Activated CD8-positive, alpha-beta memory T cell treated with anti-CD3 and anti-CD28 coated beads, Interleukin-2, amount 50 U/mL, for 1 hour (primary cell): ENCODE results near the gene NEUROG3.
"Not testable (repeated sequence)": the region's sequence is repeated elsewhere in the genome, so short reads cannot be mapped to it uniquely, and the experiment has no call there.

Experiments used
- DNase-seq: peaks from one replicate; pipeline ENCODE4 v3.0.0-alpha.2; 2020; ENCODE audit errors: extremely low read depth

The NEUROG3 gene

GRCh38 chr10:69571618-69572158, 1.5 kb downstream of the NEUROG3 start:
- DNase-seq: no peak

- no peak for DNase-seq
These were observed 3.0 kb downstream of the NEUROG3 start for GRCh38 chr10:69570050-69570816.

GRCh38 chr10:69569396-69569934, 3.8 kb downstream of the NEUROG3 start:
- no peak for DNase-seq

- DNase-seq: no peak
These were observed 4.5 kb downstream of the NEUROG3 start for GRCh38 chr10:69568472-69569395.

GRCh38 chr10:69567920-69568319, 5.3 kb downstream of the NEUROG3 start:
- DNase-seq: no peak

DNA sequence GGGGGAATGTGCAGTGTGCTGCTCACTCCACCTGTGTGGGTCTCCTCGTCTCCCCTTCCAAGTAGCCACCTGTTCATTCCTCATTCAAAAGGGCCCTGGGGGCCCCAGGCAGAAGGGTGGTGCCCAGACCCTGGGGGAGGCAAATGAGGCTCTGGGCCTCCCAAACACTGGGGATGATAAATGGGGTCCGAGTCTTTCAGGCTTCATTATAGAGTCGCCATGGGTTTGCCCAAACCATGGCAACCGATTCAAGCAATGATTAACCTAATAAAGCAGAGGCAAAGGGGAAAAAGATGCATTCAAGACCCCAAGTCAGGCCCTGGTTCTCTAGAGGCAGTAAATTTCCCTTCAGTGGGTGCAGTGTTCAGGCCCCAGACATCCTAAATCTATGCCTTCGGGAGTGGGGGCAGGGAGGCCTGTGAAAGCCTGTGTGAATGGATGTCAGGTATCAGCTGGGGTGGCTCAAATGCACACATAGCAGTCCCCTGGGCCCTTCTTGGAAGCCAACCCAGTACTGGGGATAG, 10.4 kb downstream of the NEUROG3 start:
- DNase-seq: no peak

DNA sequence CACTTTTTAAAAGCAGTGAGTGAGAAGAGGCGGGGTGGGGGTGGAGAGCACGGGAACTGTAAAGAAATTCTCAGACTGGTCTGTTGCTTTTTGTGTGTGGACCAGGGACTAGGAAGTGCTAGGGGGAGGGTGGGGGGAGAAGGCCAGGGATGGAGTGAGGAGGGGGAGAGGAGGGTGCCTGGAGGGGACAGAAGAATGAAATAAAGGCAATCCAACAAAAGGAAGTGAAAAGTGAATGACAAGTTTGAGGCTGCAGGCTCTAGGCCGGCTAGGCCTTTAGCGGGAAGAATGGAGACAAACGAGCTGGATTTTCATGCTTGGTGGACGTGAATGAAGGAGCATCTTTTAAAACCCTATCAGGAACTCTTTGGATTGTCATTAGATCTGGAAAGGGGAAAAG, 13.7 kb downstream of the NEUROG3 start:
- DNase-seq: no peak

DNA sequence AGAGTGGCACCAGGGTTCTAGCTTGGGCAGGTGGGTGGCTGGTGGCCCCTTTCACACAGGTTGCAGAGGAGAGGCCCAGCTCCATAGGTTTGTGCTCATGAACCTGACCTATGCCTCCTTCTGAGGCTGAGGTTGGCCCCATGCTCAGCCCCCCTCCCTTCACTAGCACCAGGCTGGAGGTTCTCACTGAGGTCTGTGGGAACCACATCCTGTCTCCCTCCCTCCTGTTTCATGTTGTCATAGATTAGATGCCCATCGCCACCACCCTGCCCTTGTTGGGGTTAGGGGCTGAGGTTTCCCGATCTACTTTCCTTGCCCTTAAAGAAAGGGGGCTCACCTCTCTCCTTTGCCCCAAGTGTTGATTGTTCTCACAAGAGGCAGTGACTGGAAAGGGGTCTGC, 14.7 kb downstream of the NEUROG3 start:
- no peak for DNase-seq

DNA sequence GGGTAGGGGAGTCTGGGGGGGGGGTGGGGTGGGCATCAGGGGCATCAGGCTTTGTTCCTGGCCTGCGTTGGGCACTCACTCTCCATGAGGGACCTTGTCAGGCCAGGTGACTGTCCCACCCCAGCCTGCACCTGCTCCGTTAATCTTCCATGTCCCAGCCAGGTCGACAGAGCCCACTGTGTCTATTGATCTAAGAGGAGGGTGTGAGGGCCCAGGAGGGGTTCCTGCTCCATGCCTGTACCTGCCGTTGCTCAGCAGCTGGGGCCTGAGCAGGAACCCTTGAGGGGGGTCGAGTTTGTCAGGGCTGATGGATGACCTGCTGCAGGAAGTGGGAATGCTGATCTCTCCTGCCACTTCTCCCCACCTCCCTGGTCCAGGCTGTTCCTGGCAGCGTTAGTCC, 18.6 kb downstream of the NEUROG3 start:
- DNase-seq: no peak

GRCh38 chr10:69553328-69553727, 19.9 kb downstream of the NEUROG3 start:
- no peak for DNase-seq

- DNase-seq: no peak
These were observed 21.0 kb downstream of the NEUROG3 start for GRCh38 chr10:69552268-69552667.

DNA sequence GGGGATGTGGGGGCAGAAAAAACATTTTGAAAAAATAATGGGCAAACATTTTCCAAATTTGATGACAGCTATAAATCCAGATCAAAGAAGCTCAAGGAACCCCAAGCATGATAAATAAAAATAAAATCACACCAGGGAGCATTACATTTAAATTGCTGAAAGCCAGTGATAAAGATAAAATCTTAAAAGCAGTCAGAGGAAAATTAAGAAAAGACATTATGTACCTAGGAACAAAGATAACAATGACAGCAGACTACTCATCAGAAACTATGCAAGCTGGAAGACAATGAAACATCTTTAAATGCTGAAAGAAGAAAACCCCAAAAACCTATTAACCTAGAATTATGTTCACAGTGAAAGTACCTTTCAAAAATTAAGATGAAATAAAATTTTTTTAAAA, 23.3 kb downstream of the NEUROG3 start:
- DNase-seq: no peak

DNA sequence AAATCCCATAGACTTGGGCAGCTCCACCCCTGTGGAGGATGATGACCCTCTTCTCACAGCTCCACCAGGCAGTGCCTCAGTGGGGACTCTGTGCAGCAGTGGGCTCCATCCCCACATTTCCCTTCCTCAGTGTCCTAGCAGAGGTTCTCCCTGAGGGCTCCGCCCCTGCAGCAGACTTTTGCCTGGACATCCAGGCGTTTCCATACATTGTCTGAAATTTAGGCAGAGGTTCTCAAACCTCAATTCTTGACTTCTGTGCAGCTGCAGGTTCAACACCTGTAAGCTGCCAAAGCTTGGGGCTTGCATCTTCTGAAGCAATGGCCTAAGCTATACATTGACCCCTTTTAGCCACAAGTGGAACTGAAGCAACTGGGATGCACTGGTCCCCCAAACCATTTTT, 31.8 kb downstream of the NEUROG3 start:
- no peak for DNase-seq

DNA sequence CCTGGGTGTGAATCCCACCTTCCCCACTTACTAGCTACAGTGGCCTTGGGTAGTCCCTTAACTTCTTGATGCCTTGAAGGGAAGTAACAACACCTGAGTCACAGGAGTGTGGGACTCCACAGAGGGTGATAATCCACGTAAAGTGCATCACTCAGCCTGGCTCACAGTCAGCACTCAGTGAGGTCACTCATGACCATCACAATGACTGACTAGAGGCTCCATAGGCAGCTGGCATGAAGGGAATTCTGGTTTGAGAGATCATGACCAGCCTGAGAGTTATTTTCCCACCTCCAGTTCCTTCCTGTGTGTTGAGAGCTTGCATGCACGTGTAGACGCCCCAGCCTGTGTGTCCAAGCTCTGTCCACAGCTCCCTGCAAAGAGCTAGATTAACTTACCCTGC, 34.8 kb downstream of the NEUROG3 start:
- no peak for DNase-seq

DNA sequence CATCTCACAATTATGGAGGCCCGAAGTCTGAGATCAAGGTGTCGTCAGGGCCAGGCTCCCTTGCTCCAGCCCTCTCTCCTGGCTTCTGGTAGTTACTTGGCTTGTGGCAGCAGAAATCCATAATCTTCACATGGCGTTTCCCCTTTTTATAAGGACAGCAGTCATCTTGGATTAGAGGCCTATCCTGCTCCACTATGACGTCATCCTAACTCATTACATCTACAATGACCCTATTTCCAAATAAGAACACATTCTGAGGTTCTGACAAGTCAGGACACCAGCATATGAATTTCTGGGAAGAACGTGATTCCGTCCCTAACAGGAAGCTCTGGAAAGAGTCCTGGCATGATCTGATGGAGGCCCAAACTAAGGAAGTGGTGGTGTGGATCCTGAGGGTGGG, 35.8 kb downstream of the NEUROG3 start:
- no peak for DNase-seq

DNA sequence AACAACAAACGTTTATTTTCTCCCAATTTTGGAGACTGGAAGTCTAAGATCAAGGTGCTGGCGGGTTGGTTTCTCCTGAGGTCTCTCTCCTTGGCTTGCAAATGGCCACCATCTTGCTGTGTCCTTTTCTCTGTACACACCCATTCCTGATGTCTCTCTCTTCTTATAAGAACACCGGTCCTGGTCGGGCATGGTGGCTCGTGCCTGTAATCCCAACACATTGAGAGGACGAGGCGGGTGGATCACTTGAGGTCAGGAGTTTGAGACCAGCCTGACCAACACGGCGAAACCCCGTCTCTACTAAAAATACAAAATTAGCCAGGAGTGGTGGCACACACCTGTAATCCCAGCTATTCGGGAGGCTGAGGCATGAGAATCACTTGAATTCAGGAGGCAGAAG, 36.7 kb downstream of the NEUROG3 start:
- DNase-seq: not testable (repeated sequence)

DNA sequence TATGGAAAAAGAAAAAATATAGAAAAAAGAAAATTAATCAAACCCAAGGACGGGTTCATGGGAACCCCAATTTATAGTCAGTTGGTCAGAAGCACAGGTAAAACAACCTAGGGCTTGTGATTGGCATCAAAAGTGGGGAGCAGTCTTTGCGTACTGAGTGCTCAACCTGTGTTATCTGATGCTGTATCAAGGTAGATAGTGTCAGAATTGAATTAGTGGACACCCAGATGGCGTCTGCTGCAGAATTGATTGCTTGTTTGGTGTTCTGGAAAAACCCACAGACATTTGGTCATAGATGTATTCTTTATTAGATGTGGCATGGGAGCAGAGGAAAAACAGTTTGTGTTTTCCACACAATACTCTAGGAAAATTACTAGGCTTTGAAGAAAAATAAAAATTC, 39.6 kb downstream of the NEUROG3 start:
- no peak for DNase-seq

DNA sequence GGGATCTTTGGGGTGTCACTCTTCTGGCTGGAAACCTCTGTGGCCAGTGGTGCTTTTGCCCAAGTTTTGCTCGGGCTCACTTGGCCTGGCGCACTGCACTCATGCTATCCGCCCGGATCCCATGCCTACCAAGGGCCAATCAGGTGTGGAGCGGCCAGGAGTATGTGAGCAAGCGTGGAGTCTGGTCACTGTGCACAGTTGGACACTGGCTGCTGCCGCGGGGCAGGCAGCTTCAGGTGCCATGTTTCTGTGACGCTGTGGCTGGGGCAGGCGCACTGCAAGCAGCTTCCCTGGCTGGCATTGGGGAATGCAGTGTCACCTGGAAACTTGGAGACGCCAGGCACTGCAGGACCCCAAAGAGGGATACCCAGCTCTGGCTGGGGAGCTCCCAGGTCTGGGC, 45.3 kb downstream of the NEUROG3 start:
- no peak for DNase-seq
